HepG2 (cell line): ENCODE measurements around the gene CDC37L1. TPM values are rescaled to one million over a fixed set of nuclear protein-coding genes. Genes with fewer than 3 reads are reported as not detected.

ENCODE experiments used
- ATAC-seq: fragments of 200-7000 bp; cut with Tn5 transposase; 3 replicates; pipeline ENCODE4 v1.9.1; 2020; ENCODE audit warnings: mild to moderate bottlenecking, moderate library complexity
- BruUV-seq: library from RNA; stranded (reverse); fragments of 400-500 nt; replicated peaks from 2 replicates; lab custom pipeline; 2021; lab: Mats Ljungman, UMichigan
- CTCF ChIA-PET: fragments of 300-600 bp; formaldehyde crosslinking; extraction: SDS; loops from one replicate; lab custom pipeline; 2021; ENCODE audit warnings: low total read pairs, inconsistent platforms, low intra/inter-chr PET ratio; lab: Yijun Ruan, JAX
- POLR2A ChIA-PET: fragments of 350-600 bp; sonication (Branson Sonifier 250); formaldehyde crosslinking; loops from one replicate; lab custom pipeline; 2020; ENCODE audit warnings: antibody characterized with exemption, inconsistent platforms; lab: Yijun Ruan, JAX
- DNase-seq: peaks from one replicate; pipeline ENCODE4 v3.0.0-alpha.2; 2015; ENCODE audit warnings: low spot score
- FAIRE-seq: peaks from 3 replicates; lab custom pipeline; 2011; peaks lifted over from hg19 to GRCh38; lab: Jason Lieb, UNC
- H2AFZ ChIP-seq: one replicate; pipeline ENCODE4 v1.6.1; 2011; ENCODE audit warnings: low read length, inconsistent platforms
- H3K27ac ChIP-seq: fragments of 300-600 bp; 3 replicates; pipeline ENCODE4 v1.8.0; 2011; ENCODE audit warnings: mixed run types, mild to moderate bottlenecking, mixed read lengths, low read length, inconsistent platforms; ENCODE audit not compliant: insufficient read depth; ENCODE audit errors: extremely low read length
- H3K27me3 ChIP-seq, 2 experiments: fragments of 200-600 bp in 1 of 2; 2 replicates in 1 of 2; 3 replicates in 1 of 2; pipeline versions ENCODE4 v1.6.0 to v1.8.0; 2011; ENCODE audit warnings: low read length in 2 of 2, mild to moderate bottlenecking in 2 of 2, moderate library complexity in 2 of 2, inconsistent platforms in 1 of 2; ENCODE audit not compliant: insufficient read depth in 2 of 2, control insufficient read depth in 1 of 2
- H3K36me3 ChIP-seq, 2 experiments: fragments of 200-600 bp in 1 of 2; replicated peaks in 1 of 2; 2 replicates in 1 of 2; 3 replicates in 1 of 2; pipeline versions ENCODE4 v1.5.1 to v1.8.0; 2011; ENCODE audit warnings: low read length in 2 of 2, inconsistent platforms in 1 of 2; ENCODE audit not compliant: insufficient read depth in 2 of 2, control insufficient read depth in 1 of 2
- H3K4me1 ChIP-seq: 2 replicates; pipeline ENCODE4 v1.5.1; 2012; ENCODE audit warnings: low read length, inconsistent platforms; ENCODE audit not compliant: insufficient read depth
- H3K4me2 ChIP-seq: 2 replicates; pipeline ENCODE4 v1.6.0; 2011; ENCODE audit warnings: low read depth, low read length, inconsistent platforms
- H3K4me3 ChIP-seq, 3 experiments: fragments of 200-600 bp in 1 of 3; sonication (generic), shearing (Covaris generic) in 1 of 3; replicated peaks in 1 of 3; 2 replicates each; pipeline ENCODE4 v1.5.1; 2011 to 2016; ENCODE audit warnings: low read length in 3 of 3, inconsistent platforms in 2 of 3, low read depth in 2 of 3, mild to moderate bottlenecking in 2 of 3, control low read depth in 1 of 3, mixed read lengths in 1 of 3; ENCODE audit not compliant: insufficient read depth in 1 of 3
- H3K79me2 ChIP-seq: one replicate; pipeline ENCODE4 v1.6.1; 2011; ENCODE audit warnings: low read length, inconsistent platforms; ENCODE audit not compliant: insufficient read depth
- H3K9ac ChIP-seq: 2 replicates; pipeline ENCODE4 v1.6.0; 2011; ENCODE audit warnings: mild to moderate bottlenecking, low read depth, low read length, inconsistent platforms; ENCODE audit not compliant: insufficient read depth
- H3K9me3 ChIP-seq: 2 replicates; pipeline ENCODE4 v1.5.1; 2012; ENCODE audit warnings: mild to moderate bottlenecking, low read length
- H4K20me1 ChIP-seq: 2 replicates; pipeline ENCODE4 v1.6.0; 2011; ENCODE audit warnings: inconsistent platforms, mild to moderate bottlenecking, low read length, moderate library complexity; ENCODE audit not compliant: insufficient read depth
- HOXA3 ChIP-seq: sonication (generic); formaldehyde crosslinking; IDR thresholded peaks from 2 replicates; pipeline ENCODE4 v1.5.0; 2020; ENCODE audit warnings: missing genetic modification reagents
- MAFF ChIP-seq: IDR thresholded peaks from 2 replicates; pipeline ENCODE4 v1.6.1; 2011; ENCODE audit warnings: low read depth, low read length, improper control_type of control experiment
- MAFK ChIP-seq, 2 experiments: IDR thresholded peaks in 1 of 2; conservative IDR thresholded peaks in 1 of 2; 2 replicates each; pipeline ENCODE4 v1.6.1; 2011; ENCODE audit warnings: improper control_type of control experiment in 2 of 2, low read length in 2 of 2
- ZNF564 ChIP-seq: sonication (generic); formaldehyde crosslinking; IDR thresholded peaks from 2 replicates; pipeline ENCODE4 v1.8.1; 2023; ENCODE audit warnings: mild to moderate bottlenecking, missing genetic modification reagents
- ZNF776 ChIP-seq: sonication (generic); formaldehyde crosslinking; IDR thresholded peaks from 2 replicates; pipeline ENCODE4 v1.4.0; 2020; ENCODE audit warnings: mild to moderate bottlenecking, missing genetic modification reagents
- WGBS: methylation state at CpG from one replicate; pipeline ENCODE4 v1.1.6; 2017; ENCODE audit warnings: low lambda C conversion rate; 5-methylcytosine and 5-hydroxymethylcytosine counted together
- in situ Hi-C: cut with HindIII; loops from 2 replicates; pipeline ENCODE4 v1.10.0; 2017; ENCODE audit warnings: low pct_unique_long_range_greater_than_20kb; ENCODE audit not compliant: extremely low pct_ligation_motif_present
- intact Hi-C: fragments of 100-400 bp; cut with micrococcal nuclease; formaldehyde crosslinking; loops from one replicate; pipeline ENCODE4 v1.10.0; 2022; ENCODE audit not compliant: unreplicated experiment
- polyA plus RNA-seq, 8 experiments: library from polyadenylated mRNA; depleted of rRNA in 3 of 8; stranded (reverse) in 7 of 8; unstranded in 1 of 8; fragments of >200 nt; fragmentation: Illumina TruSeq in 4 of 8; extraction: Trizol in 4 of 8; gene quantifications; 2 replicates each; pipeline versions ENCODE4 v1.2.1 to v1.2.3, GENCODE V29; 2011 to 2016; ENCODE audit warnings: low read depth in 4 of 8, missing spikeins in 1 of 8, mixed read lengths in 1 of 8; ENCODE audit not compliant: insufficient read depth in 1 of 8
- total RNA-seq, 5 experiments: library from RNA; depleted of rRNA; stranded (reverse); fragments of >200 nt; fragmentation: Illumina TruSeq; extraction: Trizol; gene quantifications; 2 replicates each; pipeline ENCODE4 v1.2.3, GENCODE V29; 2016; ENCODE audit warnings: low read depth in 1 of 5
- TF ChIP-seq, protein P1 (sequence below): sonication (generic); formaldehyde crosslinking; IDR thresholded peaks from 2 replicates; pipeline ENCODE4 v1.4.0; 2020; ENCODE audit warnings: missing genetic modification reagents

CDC37L1 gene
- total and polyA plus RNA-seq, 2 of the 13 experiments (the other 11 are each of a cell fraction or from before 2014, with no cell fraction given), result 5.5 to 17.0 TPM

GRCh38 chr9:4713849-4714248, 34.5 kb downstream of the CDC37L1 start (continued):
- TF ChIP-seq, protein P1, sequence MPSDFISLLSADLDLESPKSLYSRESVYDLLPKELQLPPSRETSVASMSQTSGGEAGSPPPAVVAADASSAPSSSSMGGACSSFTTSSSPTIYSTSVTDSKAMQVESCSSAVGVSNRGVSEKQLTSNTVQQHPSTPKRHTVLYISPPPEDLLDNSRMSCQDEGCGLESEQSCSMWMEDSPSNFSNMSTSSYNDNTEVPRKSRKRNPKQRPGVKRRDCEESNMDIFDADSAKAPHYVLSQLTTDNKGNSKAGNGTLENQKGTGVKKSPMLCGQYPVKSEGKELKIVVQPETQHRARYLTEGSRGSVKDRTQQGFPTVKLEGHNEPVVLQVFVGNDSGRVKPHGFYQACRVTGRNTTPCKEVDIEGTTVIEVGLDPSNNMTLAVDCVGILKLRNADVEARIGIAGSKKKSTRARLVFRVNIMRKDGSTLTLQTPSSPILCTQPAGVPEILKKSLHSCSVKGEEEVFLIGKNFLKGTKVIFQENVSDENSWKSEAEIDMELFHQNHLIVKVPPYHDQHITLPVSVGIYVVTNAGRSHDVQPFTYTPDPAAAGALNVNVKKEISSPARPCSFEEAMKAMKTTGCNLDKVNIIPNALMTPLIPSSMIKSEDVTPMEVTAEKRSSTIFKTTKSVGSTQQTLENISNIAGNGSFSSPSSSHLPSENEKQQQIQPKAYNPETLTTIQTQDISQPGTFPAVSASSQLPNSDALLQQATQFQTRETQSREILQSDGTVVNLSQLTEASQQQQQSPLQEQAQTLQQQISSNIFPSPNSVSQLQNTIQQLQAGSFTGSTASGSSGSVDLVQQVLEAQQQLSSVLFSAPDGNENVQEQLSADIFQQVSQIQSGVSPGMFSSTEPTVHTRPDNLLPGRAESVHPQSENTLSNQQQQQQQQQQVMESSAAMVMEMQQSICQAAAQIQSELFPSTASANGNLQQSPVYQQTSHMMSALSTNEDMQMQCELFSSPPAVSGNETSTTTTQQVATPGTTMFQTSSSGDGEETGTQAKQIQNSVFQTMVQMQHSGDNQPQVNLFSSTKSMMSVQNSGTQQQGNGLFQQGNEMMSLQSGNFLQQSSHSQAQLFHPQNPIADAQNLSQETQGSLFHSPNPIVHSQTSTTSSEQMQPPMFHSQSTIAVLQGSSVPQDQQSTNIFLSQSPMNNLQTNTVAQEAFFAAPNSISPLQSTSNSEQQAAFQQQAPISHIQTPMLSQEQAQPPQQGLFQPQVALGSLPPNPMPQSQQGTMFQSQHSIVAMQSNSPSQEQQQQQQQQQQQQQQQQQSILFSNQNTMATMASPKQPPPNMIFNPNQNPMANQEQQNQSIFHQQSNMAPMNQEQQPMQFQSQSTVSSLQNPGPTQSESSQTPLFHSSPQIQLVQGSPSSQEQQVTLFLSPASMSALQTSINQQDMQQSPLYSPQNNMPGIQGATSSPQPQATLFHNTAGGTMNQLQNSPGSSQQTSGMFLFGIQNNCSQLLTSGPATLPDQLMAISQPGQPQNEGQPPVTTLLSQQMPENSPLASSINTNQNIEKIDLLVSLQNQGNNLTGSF (CRISPR knock-in tag), result no peak
- TF ChIP-seq HOXA3 (CRISPR knock-in tag), result no peak
- TF ChIP-seq ZNF776, result no peak

GRCh38 chr9:4714266-4715016, 35.1 kb downstream of the CDC37L1 start:
- intact Hi-C loops, result no loop called here
- in situ Hi-C loops, result no loop called here
- Histone ChIP-seq H3K27ac (no peak overlapping the region), H3K36me3 (peaks cover 19 to 77% of the 10 kb centered on the region in 2 experiments), H2AFZ (no peak overlapping the region), H3K9ac (no peak overlapping the region), H3K79me2 (no peaks in the 10 kb centered on the region), H3K27me3 (no peaks in the 10 kb centered on the region), H3K4me2 (no peak overlapping the region), H3K9me3 (no peaks in the 10 kb centered on the region), H4K20me1 (no peaks in the 10 kb centered on the region), H3K4me3 (no peak overlapping the region), H3K4me1 (no peaks in the 10 kb centered on the region)
- 95% methylated on average over 9 of the region's 9 CpGs for WGBS
- FAIRE-seq (no peak), ATAC-seq (no peak), DNase-seq (no peak)
- TF ChIP-seq ZNF564 (CRISPR knock-in tag), result no peak
- TF ChIP-seq MAFF, result peak; percentile 29; the same call in 1 of the 2 replicates
- peak in 1 of 2 experiments; percentile 59; a peak in 2 of 4 replicates for TF ChIP-seq MAFK (conservative IDR thresholded peaks at IDR 0.05 in 1 of 2, IDR thresholded peaks at IDR 0.05 in 1 of 2; ENCODE audit: low read length in 2 of 2)
- no TSS peak for BruUV-seq
- ChIA-PET CTCF (no interaction called here), POLR2A (no interaction called here)
